HT1080 (cell line): ENCODE data around the gene GPR158. TPM values are rescaled to one million over a fixed set of nuclear protein-coding genes. Genes with fewer than 3 reads are reported as not detected.

ENCODE experiments used
- DNase-seq: peaks from one replicate; pipeline ENCODE4 v3.0.0-alpha.2; 2015; ENCODE audit warnings: low read depth
- total RNA-seq: library from RNA; depleted of rRNA; stranded (reverse); fragments of >200 nt; shearing (Covaris generic); gene quantifications from 2 replicates; pipeline ENCODE4 v1.2.3, GENCODE V29; 2014

The GPR158 gene
- total RNA-seq, 1 experiment from 2014 or later, result 10.9 TPM

GRCh38 chr10:25390733-25391132 lies 215.9 kb downstream of the GPR158 start:
- DNase-seq, result no peak

GRCh38 chr10:25392132-25392531 lies 217.3 kb downstream of the GPR158 start:
- no peak for DNase-seq

GRCh38 chr10:25393621-25394020 lies 218.8 kb downstream of the GPR158 start:
- DNase-seq, result no peak

- DNase-seq, result no peak
These were observed 223.9 kb downstream of the GPR158 start for GRCh38 chr10:25398680-25399079.

GRCh38 chr10:25405871-25406270 lies 231.1 kb downstream of the GPR158 start:
- peak; percentile 3 for DNase-seq

GRCh38 chr10:25417611-25418010 lies 242.8 kb downstream of the GPR158 start:
- no peak for DNase-seq

GRCh38 chr10:25425776-25426175 lies 251.0 kb downstream of the GPR158 start:
- no peak for DNase-seq

- DNase-seq, result no peak
These were observed 261.6 kb downstream of the GPR158 start for GRCh38 chr10:25436431-25436830.

- no peak for DNase-seq
These were observed 266.5 kb downstream of the GPR158 start for GRCh38 chr10:25441270-25441669.

- no peak for DNase-seq
These were observed 269.5 kb downstream of the GPR158 start for GRCh38 chr10:25444266-25444665.

GRCh38 chr10:25451401-25451800 lies 276.6 kb downstream of the GPR158 start:
- DNase-seq, result no peak

- DNase-seq, result no peak
These were observed 278.8 kb downstream of the GPR158 start for GRCh38 chr10:25453619-25454018.

GRCh38 chr10:25455980-25456567 lies 281.3 kb downstream of the GPR158 start:
- DNase-seq, result no peak

- no peak for DNase-seq
These were observed 282.8 kb downstream of the GPR158 start for GRCh38 chr10:25457552-25457951.

GRCh38 chr10:25465582-25466372 lies 291.0 kb downstream of the GPR158 start:
- DNase-seq, result peak; percentile 92

- no peak for DNase-seq
These were observed 293.1 kb downstream of the GPR158 start for GRCh38 chr10:25467881-25468280.

- DNase-seq, result no peak
These were observed 306.7 kb downstream of the GPR158 start for GRCh38 chr10:25481467-25481866.

- no peak for DNase-seq
These were observed 309.2 kb downstream of the GPR158 start for GRCh38 chr10:25483999-25484398.

- DNase-seq, result no peak
These were observed 312.5 kb downstream of the GPR158 start for GRCh38 chr10:25487266-25487665.

GRCh38 chr10:25492040-25492439 lies 317.2 kb downstream of the GPR158 start:
- DNase-seq, result no peak

GRCh38 chr10:25492680-25493079 lies 317.9 kb downstream of the GPR158 start:
- no peak for DNase-seq

- DNase-seq, result peak; percentile 96
These were observed 318.5 kb downstream of the GPR158 start for GRCh38 chr10:25493122-25493893.
